SK-N-SH (cell line): Measurements from ENCODE around the gene CHM.

Experiments used
- CHD2 ChIP-seq: fragments of 150-350 bp; IDR thresholded peaks from 2 replicates; pipeline ENCODE4 v1.6.1; 2018; ENCODE audit warnings: low read length; ENCODE audit not compliant: partially characterized antibody
- CTCF ChIP-seq: fragments of 200-600 bp; sonication (generic); IDR thresholded peaks from 2 replicates; pipeline ENCODE4 v1.6.1; 2017; ENCODE audit warnings: antibody characterized with exemption, mild to moderate bottlenecking, moderate library complexity
- ELF1 ChIP-seq: IDR thresholded peaks from 2 replicates; pipeline ENCODE4 v1.4.0; 2012
- POLR2AphosphoS5 ChIP-seq: IDR thresholded peaks from 2 replicates; pipeline ENCODE4 v1.6.1; 2012; ENCODE audit warnings: low read depth, low read length
- RAD21 ChIP-seq: IDR thresholded peaks from 2 replicates; pipeline ENCODE4 v1.6.1; 2012; ENCODE audit warnings: mild to moderate bottlenecking, low read length
- RFX5 ChIP-seq: IDR thresholded peaks from 2 replicates; pipeline ENCODE4 v1.6.1; 2012; ENCODE audit warnings: mild to moderate bottlenecking, improper control_type of control experiment, low read length
- TAF1 ChIP-seq: IDR thresholded peaks from 2 replicates; pipeline ENCODE4 v1.6.1; 2012; ENCODE audit warnings: low read depth, mild to moderate bottlenecking, low read length, moderate library complexity, borderline replicate concordance
- USF2 ChIP-seq: fragments of 150-350 bp; IDR thresholded peaks from 2 replicates; pipeline ENCODE4 v1.6.1; 2017; ENCODE audit warnings: antibody characterized with exemption, low read length, low read depth, borderline replicate concordance

- TF ChIP-seq CTCF: no peak
- no peak for TF ChIP-seq ELF1
- no peak for TF ChIP-seq RFX5
- no peak for TF ChIP-seq POLR2AphosphoS5
- TF ChIP-seq TAF1: no peak
- no peak for TF ChIP-seq USF2
- no peak for TF ChIP-seq CHD2
- TF ChIP-seq RAD21: no peak
Observed at GRCh38 chrX:85964744-85965143, 82.6 kb downstream of the CHM start.
